ENCODE results near the gene RFX3.

The RFX3 gene

GRCh38 chr9:3268223-3268622 is 257.6 kb downstream of the RFX3 start:
- no peak for DNase-seq

GRCh38 chr9:3263698-3264097 is 262.1 kb downstream of the RFX3 start:
- DNase-seq = no peak

- DNase-seq = no peak
Measured at GRCh38 chr9:3262826-3263529, 262.8 kb downstream of the RFX3 start.

GRCh38 chr9:3261484-3261883 is 264.3 kb downstream of the RFX3 start:
- no peak for DNase-seq

GRCh38 chr9:3256571-3257330 is 269.1 kb downstream of the RFX3 start:
- DNase-seq = no peak

GRCh38 chr9:3251309-3251708 is 274.5 kb downstream of the RFX3 start:
- DNase-seq = no peak

- DNase-seq = no peak
Measured at GRCh38 chr9:3250741-3251140, 275.1 kb downstream of the RFX3 start.

GRCh38 chr9:3247211-3247610 is 278.6 kb downstream of the RFX3 start:
- no peak for DNase-seq

- no peak for DNase-seq
Measured at GRCh38 chr9:3246241-3246640, 279.6 kb downstream of the RFX3 start.

GRCh38 chr9:3244963-3245653 is 280.7 kb downstream of the RFX3 start:
- DNase-seq = no peak

GRCh38 chr9:3243683-3244082 is 282.1 kb downstream of the RFX3 start:
- DNase-seq = no peak

- DNase-seq = no peak
Measured at GRCh38 chr9:3241290-3241689, 284.5 kb downstream of the RFX3 start.

GRCh38 chr9:3240656-3241268 is 285.0 kb downstream of the RFX3 start:
- peak; percentile 69 to 74 for DNase-seq

- DNase-seq = no peak
Measured at GRCh38 chr9:3239240-3239639, 286.6 kb downstream of the RFX3 start.

GRCh38 chr9:3238236-3238635 is 287.6 kb downstream of the RFX3 start:
- no peak for DNase-seq

- DNase-seq = no peak
Measured at GRCh38 chr9:3237121-3237520, 288.7 kb downstream of the RFX3 start.

- no peak for DNase-seq
Measured at GRCh38 chr9:3235497-3235896, 290.3 kb downstream of the RFX3 start.

GRCh38 chr9:3224931-3225330 is 300.9 kb downstream of the RFX3 start:
- DNase-seq = no peak

GRCh38 chr9:3215658-3216057 is 310.1 kb downstream of the RFX3 start:
- DNase-seq = no peak

GRCh38 chr9:3214741-3215140 is 311.1 kb downstream of the RFX3 start:
- DNase-seq = no peak

- no peak for DNase-seq
Measured at GRCh38 chr9:3205421-3206095, 320.2 kb downstream of the RFX3 start.

GRCh38 chr9:3200331-3200774 is 325.4 kb downstream of the RFX3 start:
- no peak for DNase-seq

GRCh38 chr9:3193791-3194190 is 332.0 kb downstream of the RFX3 start:
- DNase-seq = no peak

Data from activated CD4-positive, alpha-beta T cell treated with anti-CD3 and anti-CD28 coated beads, Interleukin-2, amount 50 U/mL, for 48 hours (primary cell).